OCI-LY3 (cell line): ENCODE results near the gene KLF4.

Source experiments
- CTCF ChIP-seq: fragments of 200-600, 300-600 bp; sonication (generic); IDR thresholded peaks from 2 replicates; pipeline ENCODE4 v1.5.1; 2014; ENCODE audit warnings: antibody characterized with exemption, low read length, low read depth
- EZH2phosphoT487 ChIP-seq: fragments of 200-600 bp; shearing (Covaris generic); IDR thresholded peaks from 2 replicates; pipeline ENCODE4 v1.6.1; 2018; ENCODE audit warnings: antibody characterized with exemption, mixed run types, low read depth

GRCh38 chr9:107455425-107456135 is 34.0 kb downstream of the KLF4 start:
- TF ChIP-seq CTCF (no peak), EZH2phosphoT487 (no peak)
